ENCODE data around the gene GNB4. TPM values are rescaled to one million over a fixed set of nuclear protein-coding genes. Genes with fewer than 3 reads are reported as not detected.

The GNB4 gene
- total and polyA plus RNA-seq, 9 donors, result 4.5 to 19.1 (median 11.6) TPM

DNA sequence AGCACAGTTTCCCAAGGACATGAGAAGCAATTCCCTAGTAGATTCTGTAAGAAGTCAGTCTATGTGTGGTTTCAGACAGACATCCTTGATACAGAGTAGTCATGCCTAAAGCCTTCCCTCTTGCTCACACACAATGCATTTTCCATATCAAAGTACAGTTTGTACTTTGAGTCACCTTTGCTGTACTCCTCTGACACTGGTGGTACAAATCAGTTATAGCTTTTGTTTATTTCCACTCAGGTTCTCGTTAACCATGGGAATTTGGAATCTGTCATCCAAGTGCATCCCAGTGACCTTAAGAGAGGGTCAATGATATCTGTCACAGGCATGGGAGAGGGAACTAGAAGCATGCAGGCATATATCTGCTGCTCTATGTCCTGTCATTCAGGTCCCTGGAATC, 3.6 kb upstream of the GNB4 start:
- H3K27me3 ChIP-seq, result no peaks in the 10 kb centered on the region
- intact Hi-C loops (cut with DNase I), result loop anchor here in 1 of 4 donors (10.0 kb wide), 1 partner anchor 300 kb away; no protein-coding TSS in a partner anchor
- 27 to 40% (median 32%) methylated on average over 1 of the region's 1 CpG for WGBS, 3 donors
- no peaks in the 10 kb centered on the region for H3K9me3 ChIP-seq
- TF ChIP-seq, protein P1, sequence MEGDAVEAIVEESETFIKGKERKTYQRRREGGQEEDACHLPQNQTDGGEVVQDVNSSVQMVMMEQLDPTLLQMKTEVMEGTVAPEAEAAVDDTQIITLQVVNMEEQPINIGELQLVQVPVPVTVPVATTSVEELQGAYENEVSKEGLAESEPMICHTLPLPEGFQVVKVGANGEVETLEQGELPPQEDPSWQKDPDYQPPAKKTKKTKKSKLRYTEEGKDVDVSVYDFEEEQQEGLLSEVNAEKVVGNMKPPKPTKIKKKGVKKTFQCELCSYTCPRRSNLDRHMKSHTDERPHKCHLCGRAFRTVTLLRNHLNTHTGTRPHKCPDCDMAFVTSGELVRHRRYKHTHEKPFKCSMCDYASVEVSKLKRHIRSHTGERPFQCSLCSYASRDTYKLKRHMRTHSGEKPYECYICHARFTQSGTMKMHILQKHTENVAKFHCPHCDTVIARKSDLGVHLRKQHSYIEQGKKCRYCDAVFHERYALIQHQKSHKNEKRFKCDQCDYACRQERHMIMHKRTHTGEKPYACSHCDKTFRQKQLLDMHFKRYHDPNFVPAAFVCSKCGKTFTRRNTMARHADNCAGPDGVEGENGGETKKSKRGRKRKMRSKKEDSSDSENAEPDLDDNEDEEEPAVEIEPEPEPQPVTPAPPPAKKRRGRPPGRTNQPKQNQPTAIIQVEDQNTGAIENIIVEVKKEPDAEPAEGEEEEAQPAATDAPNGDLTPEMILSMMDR (IDR thresholded peaks at IDR 0.05), result no peak
- TF ChIP-seq EP300 (IDR thresholded peaks at IDR 0.05) (no peak), POLR2A (IDR thresholded peaks at IDR 0.05) (no peak)
- H3K4me3 ChIP-seq, result no peak overlapping the region
- no peaks in the 10 kb centered on the region for H3K36me3 ChIP-seq
- no peak overlapping the region for H3K27ac ChIP-seq
- H3K4me1 ChIP-seq (ENCODE audit: insufficient read depth), result no peaks in the 10 kb centered on the region
- DNase-seq, result no peak

DNA sequence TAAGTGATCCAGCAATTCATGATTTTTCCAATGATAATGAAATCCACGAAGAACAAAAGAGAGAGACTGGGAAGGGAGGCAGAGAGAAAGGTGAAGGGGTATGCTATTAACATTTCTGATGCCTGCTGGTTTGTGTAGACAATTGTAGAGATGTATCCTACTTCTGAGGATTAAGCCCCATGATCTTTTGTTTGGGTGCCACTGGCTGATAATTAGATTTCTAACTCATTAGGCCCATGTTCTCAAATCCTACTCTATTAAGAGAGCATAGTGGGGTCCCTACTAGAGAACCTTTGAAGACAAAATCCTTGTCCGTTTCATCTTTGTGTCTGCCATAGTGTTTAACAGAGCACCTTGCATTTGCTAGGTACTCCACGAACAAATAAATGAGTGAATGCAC, 2.7 kb upstream of the GNB4 start:
- peaks cover 3% of the 10 kb centered on the region for H3K4me1 ChIP-seq (ENCODE audit: insufficient read depth)
- TF ChIP-seq, protein P1 (IDR thresholded peaks at IDR 0.05), result no peak
- TF ChIP-seq EP300 (IDR thresholded peaks at IDR 0.05), result no peak
- TF ChIP-seq POLR2A (IDR thresholded peaks at IDR 0.05), result no peak
- no peak for DNase-seq
- no peak overlapping the region for H3K27ac ChIP-seq
- no peaks in the 10 kb centered on the region for H3K27me3 ChIP-seq
- H3K9me3 ChIP-seq, result no peaks in the 10 kb centered on the region
- intact Hi-C loops (cut with DNase I), result loop anchor here in 1 of 4 donors (10.0 kb wide), 1 partner anchor 301 kb away; no protein-coding TSS in a partner anchor
- no peak overlapping the region for H3K4me3 ChIP-seq
- H3K36me3 ChIP-seq, result no peaks in the 10 kb centered on the region
- 68 to 77% (median 70%) methylated on average over 3 of the region's 3 CpGs for WGBS, 3 donors

DNA sequence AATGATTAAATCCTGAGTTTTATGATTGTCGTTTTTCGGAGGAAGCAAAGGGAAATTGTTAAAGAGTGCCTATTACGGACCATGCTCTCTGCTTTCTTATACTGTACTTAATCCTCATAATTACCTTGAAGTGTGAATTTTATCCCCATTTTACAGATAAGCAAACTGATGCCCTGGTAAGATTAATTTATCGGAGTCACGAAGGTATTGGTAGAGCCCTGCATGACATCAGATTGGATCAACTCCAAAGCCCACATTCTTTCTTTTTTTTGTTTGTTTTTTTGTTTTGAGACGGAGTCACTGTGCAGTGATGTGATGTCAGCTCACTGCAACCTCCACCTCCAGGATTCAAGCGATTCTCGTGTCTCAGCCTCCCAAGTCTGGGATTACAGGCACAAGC, 1.6 kb upstream of the GNB4 start:
- Histone ChIP-seq H3K4me1 (ENCODE audit: insufficient read depth) (peaks cover 3% of the 10 kb centered on the region), H3K36me3 (no peaks in the 10 kb centered on the region), H3K27me3 (no peaks in the 10 kb centered on the region), H3K9me3 (no peaks in the 10 kb centered on the region), H3K27ac (no peak overlapping the region), H3K4me3 (no peak overlapping the region)
- TF ChIP-seq POLR2A (IDR thresholded peaks at IDR 0.05) (no peak), EP300 (IDR thresholded peaks at IDR 0.05) (no peak)
- TF ChIP-seq, protein P1 (IDR thresholded peaks at IDR 0.05), result no peak
- 79 to 86% (median 84%) methylated on average over 8 of the region's 8 CpGs for WGBS, 3 donors
- DNase-seq, result no peak
- intact Hi-C loops (cut with DNase I), result loop anchor here in 1 of 4 donors (10.0 kb wide), 1 partner anchor 302 kb away; no protein-coding TSS in a partner anchor

DNA sequence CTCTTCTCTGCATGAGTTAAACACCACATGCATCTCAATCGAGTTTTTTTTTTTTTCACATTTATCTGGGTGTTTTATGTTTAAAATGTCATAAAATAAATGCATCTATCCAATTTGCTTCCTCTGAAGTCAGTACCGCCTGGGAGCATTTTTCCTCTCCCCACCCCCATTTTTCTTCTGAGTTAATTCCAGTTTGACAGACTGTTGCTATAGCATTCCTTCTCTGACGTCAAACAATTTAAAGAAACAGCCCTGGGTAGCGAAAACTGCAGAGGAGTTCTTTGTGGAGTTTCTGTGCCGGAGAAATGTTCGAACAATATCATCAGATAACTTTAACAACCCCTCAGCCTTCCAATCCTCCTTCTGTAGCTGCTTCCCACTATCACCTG, 900 bp upstream of the GNB4 start:
- intact Hi-C loops (cut with DNase I), result loop anchor here in 1 of 4 donors (10.0 kb wide), 1 partner anchor 303 kb away; no protein-coding TSS in a partner anchor
- no peak for DNase-seq
- WGBS, 3 donors, result 34 to 48% (median 43%) methylated on average over 6 of the region's 6 CpGs

More for the DNA sequence above, 900 bp upstream of the GNB4 start:
- no peaks in the 10 kb centered on the region for H3K36me3 ChIP-seq
- no peak overlapping the region for H3K27ac ChIP-seq
- TF ChIP-seq EP300 (IDR thresholded peaks at IDR 0.05) (no peak), POLR2A (IDR thresholded peaks at IDR 0.05) (no peak)
- TF ChIP-seq, protein P1 (IDR thresholded peaks at IDR 0.05), result no peak
- no peaks in the 10 kb centered on the region for H3K9me3 ChIP-seq
- no peaks in the 10 kb centered on the region for H3K27me3 ChIP-seq
- H3K4me3 ChIP-seq, result peak overlapping the region; percentile 58
- H3K4me1 ChIP-seq (ENCODE audit: insufficient read depth), result peaks cover 3% of the 10 kb centered on the region

Data from ovary (tissue), 9 donors.